Fibroblast of skin of back (primary cell): ENCODE results near the gene ABCA7. TPM values are rescaled to one million over a fixed set of nuclear protein-coding genes. Genes with fewer than 3 reads are reported as not detected.

Experiments used
- DNase-seq: peaks from one replicate; pipeline ENCODE4 v3.0.0-alpha.2; 2013
- polyA plus RNA-seq, 2 experiments: library from polyadenylated mRNA; unstranded; fragments of 120-200 nt; gene quantifications; one replicate each; pipeline ENCODE4 v1.2.1, GENCODE V29; 2013; ENCODE audit not compliant: insufficient read length in 2 of 2

Gene ABCA7, protein sequence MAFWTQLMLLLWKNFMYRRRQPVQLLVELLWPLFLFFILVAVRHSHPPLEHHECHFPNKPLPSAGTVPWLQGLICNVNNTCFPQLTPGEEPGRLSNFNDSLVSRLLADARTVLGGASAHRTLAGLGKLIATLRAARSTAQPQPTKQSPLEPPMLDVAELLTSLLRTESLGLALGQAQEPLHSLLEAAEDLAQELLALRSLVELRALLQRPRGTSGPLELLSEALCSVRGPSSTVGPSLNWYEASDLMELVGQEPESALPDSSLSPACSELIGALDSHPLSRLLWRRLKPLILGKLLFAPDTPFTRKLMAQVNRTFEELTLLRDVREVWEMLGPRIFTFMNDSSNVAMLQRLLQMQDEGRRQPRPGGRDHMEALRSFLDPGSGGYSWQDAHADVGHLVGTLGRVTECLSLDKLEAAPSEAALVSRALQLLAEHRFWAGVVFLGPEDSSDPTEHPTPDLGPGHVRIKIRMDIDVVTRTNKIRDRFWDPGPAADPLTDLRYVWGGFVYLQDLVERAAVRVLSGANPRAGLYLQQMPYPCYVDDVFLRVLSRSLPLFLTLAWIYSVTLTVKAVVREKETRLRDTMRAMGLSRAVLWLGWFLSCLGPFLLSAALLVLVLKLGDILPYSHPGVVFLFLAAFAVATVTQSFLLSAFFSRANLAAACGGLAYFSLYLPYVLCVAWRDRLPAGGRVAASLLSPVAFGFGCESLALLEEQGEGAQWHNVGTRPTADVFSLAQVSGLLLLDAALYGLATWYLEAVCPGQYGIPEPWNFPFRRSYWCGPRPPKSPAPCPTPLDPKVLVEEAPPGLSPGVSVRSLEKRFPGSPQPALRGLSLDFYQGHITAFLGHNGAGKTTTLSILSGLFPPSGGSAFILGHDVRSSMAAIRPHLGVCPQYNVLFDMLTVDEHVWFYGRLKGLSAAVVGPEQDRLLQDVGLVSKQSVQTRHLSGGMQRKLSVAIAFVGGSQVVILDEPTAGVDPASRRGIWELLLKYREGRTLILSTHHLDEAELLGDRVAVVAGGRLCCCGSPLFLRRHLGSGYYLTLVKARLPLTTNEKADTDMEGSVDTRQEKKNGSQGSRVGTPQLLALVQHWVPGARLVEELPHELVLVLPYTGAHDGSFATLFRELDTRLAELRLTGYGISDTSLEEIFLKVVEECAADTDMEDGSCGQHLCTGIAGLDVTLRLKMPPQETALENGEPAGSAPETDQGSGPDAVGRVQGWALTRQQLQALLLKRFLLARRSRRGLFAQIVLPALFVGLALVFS (N-terminal part only)
- polyA plus RNA-seq (2013, experiment 1 of 2; ENCODE audit: insufficient read length): 1.6 TPM
- polyA plus RNA-seq (2013, experiment 2 of 2; ENCODE audit: insufficient read length): 1.9 TPM

DNA sequence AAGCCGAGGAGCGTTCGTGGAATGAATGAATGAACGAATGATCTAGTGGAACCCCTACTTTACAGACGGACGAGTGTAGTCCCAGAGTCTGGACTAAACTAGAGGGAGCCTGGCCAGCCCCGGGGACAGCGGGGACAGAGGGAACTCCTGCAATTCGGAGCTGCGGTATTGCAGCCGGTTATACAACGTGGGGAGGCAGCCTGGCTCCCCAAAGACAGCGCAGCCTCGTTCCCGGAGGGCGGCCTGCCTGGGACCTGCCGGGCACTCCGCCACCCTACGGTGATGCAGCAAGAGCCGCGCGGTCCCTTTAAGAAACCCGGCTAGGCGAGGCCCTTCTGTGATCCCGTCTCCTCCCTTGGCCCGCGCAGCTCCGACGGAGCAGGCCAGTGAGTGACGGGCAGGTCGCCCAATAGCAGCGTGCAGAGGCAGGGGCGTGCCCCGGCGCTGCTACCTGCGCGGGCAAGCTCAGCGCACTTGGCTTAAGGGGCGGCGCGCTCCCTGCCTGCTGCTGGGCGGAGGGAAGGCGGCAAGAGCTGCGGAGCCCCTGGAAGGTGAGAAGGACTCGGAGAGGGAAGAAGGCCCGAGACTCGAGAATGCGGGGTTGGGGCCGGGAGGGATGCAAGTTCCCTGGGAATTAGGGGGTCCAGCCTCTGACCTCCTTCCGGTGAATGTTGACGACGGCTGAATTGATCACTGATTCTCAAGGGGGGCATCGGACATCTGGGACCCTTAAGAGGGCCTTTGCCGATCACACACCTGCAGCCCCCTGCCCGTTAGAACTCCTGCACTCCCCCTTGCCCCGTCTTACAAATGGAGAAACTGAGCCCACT, at the start of gene ABCA7:
TSS of gene ABCA7 (plus strand) at position 462 of the 830 bp plus-strand sequence. CDS start 1,255 bp downstream, outside the sequence.
- DNase-seq: peak; percentile 96

DNA sequence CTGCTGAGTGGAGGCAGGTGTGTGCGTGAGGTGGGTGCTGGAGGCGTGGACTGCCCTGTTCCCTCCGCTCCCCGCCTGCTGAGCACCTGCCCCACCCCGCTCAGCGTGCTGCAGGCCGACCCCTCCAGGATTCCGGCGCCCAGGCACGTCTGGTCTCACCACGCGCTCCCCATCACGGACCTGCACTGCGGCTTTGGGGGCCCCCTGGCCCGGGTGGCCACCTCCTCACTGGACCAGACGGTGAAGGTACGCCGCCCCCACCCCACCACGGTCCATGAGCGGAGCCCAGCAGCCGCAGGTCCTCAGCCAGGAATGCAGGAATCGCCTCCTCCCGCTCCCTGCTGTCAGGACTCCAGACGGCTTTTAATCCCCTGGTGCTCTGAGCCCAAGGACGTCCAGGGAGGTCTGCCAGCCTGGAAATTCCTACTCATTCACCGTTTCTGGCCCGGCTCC, 49.8 kb upstream of the ABCA7 start:
- DNase-seq: no peak

DNA sequence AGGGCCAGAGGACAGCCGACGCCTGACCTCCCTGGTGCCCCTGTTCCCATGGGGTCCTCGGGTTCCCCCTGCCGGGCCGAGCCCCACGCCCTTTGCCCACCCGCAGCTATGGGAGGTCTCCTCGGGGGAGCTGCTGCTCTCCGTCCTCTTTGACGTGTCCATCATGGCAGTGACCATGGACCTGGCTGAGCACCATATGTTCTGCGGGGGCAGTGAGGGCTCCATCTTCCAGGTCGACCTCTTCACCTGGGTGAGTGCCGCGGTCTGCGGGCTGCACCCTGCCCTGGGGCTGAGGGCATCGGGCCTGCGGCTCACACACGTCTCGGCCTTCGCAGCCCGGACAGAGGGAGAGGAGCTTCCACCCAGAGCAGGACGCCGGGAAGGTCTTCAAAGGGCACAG, 49.2 kb upstream of the ABCA7 start:
- DNase-seq: no peak

DNA sequence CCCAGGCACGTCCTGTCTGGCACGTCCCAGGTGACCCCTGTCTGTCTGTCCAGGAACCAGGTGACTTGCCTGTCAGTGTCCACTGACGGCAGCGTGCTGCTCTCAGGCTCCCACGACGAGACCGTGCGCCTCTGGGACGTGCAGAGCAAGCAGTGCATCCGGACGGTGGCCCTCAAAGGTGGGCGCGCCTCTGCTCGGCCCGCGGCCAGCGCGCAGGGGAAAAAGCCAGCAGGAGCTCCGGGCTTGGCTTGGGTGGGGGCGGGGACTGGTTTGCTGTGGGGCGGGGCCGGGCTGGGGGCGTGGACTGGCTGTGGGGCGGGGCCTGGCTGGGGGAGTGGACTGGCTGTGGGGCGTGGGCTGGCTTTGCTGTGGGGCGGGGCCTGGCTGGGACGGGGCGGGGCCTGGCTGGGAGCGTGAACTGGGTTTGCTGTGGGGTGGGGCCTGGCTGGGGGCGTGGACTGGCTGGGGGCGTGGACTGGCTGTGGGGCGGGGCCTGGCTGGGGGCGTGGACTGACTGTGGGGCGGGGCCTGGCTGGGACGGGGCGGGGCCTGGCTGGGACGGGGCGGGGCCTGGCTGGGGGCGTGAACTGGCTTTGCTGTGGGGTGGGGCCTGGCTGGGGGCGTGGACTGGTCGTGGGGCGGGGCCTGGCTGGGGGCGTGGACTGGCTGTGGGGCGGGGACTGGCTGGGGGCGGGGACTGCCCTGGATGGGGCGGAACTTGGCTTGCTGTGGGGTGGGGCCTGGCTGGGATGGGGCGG, 48.6 kb upstream of the ABCA7 start:
- DNase-seq: peak; percentile 27

DNA sequence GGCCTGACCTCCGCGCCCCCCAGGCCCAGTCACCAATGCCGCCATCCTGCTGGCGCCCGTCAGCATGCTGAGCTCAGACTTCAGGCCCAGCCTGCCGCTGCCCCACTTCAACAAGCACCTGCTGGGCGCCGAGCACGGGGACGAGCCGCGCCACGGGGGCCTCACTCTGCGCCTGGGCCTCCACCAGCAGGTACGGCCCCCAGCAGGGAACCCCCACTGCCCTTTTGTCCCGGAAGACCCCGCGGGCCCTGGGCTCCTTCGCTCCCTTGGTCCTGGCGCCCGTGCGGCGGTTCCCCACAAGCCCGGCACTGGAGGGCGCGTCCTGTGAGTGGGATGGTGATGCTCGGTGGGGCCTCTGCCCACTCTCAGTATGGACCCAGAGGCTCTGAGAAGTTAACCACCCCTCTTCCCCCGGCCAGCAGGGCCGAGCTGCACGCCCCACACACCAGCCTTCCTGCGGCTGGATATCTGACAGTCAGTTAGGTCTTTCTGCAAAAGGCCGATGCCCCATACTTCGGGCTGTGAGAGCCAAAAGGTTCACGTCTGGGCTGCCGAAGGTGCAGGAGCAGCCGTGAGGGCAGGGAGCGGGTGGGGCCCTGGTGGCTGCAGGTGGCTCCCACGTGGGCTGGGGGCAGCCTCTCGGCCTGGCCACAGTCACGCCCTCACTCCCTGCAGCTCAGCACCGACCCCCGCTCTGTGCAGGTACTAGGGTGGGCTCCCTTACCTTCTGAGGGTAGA, 47.8 kb upstream of the ABCA7 start:
- no peak for DNase-seq

DNA sequence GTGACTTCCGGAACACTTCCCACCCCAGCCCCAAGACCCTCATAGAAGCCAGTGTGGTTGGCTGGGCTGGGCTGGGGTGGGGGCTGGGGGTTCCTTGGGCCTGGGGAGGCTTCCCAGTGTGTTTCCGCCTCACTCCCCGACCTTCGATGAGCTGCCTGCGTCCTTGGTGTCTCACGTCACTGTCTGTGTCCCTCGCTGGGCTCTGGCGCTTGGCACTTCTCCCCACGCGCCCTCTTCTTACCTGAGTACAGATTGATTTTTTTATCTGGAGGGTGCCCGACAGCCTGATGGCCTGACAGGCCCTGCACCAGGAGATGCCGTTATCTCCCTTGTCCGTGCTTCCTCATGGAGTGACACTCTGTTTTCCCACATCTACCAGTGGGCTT, 47.2 kb upstream of the ABCA7 start:
- no peak for DNase-seq

DNA sequence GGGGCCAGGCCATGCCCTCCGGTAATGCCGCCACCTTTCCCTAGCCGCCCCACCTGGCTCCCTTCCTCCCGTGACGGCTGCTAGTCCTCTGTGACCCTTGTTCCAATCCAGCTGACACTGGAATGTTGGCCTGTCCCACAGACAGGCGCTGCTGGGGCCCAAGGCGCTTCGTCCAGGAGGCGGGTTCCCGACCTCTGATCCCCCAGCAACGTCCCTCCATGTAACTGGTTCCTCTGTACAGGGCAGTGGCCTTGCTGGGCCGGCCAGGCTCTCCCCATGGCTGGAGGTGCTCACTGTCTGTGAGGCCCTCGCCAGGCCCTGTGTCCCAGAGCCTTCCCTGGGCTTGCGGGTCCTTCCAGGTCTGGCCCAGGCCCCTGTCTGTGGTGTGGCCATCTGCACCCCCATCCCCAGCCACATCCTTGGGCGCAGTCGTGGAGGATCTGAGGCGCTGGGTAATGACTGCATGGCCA, 46.5 kb upstream of the ABCA7 start:
- no peak for DNase-seq

DNA sequence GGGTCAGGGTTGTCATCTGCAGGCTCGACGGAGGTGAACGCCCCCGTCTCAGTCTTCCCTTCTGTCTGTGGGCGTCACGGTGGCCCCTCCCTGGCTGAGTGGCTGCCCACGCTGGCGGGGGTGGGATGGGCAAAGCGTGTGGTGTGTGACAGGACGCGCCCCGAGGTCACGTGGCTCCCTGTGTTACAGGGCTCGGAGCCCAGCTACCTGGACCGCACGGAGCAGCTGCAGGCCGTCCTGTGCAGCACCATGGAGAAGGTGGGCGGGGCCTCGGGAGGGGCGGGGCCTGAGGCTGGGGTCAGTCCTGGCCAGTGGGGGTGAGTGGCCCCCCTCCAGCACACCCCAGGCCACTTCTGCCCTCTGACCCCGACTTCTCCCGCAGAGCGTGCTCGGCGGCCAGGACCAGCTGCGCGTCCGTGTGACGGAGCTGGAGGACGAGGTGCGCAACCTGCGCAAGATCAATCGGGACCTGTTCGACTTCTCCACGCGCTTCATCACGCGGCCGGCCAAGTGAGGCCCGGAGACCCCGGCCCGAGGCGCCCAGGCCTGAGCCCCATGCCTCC, 46.0 kb upstream of the ABCA7 start:
- no peak for DNase-seq

DNA sequence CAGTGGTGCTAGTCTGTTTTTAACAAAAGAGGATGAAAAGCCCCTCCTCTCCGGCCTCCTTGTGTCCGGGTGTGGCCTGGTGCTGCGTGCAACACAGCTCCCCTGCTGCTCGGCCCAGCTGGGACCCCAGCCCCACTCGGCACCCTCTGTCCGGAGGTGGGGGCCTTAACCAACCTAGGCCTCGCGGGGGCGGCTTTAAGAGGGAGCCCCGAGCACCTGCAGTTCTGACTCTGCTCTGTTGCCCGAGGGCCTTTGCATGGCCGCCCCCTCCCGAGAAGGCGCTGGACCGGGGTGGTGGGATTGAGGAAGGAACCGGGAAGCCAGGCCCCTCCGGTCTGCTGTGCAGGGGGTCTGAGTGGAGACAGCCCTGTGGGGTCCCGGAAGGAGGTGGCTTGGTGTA, 45.4 kb upstream of the ABCA7 start:
- DNase-seq: no peak

DNA sequence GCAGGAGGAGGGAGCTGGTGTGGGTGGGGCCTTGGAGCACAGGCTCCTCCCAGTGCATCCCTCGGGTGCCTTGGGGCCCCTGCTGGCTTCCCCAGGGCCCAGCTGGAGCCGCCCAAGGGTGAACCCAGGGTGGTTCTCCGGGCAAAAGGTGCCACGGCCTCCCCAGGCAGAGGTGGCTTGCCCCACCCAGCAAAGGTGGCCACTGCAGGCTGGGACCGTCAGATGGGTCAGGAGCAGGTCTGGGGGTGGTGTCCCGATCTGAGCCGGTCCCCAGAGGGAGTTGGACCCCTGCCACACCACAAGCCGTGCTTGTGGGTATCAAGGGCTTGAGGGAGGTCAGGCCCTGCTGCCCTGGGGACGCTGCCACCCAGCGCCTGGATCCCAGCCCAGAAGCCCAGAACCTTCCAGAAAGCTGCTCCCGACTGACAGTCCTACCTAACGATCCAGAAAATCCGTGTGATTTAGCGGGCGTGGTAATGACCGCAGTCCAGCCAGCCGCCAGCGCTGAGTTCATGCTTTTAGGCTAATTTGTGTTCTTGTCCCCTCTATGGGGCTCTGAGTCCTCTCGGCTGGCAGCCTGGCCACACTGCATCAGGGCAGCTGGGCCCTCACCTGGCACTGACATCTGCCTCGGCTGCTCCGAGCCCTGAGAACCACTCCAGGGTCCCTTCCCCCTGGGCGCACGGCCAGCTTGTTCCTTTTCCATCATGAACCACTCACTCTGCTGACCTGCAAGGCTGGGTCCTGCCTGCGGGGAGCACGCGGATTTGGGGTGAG, 44.7 kb upstream of the ABCA7 start:
- DNase-seq: no peak

DNA sequence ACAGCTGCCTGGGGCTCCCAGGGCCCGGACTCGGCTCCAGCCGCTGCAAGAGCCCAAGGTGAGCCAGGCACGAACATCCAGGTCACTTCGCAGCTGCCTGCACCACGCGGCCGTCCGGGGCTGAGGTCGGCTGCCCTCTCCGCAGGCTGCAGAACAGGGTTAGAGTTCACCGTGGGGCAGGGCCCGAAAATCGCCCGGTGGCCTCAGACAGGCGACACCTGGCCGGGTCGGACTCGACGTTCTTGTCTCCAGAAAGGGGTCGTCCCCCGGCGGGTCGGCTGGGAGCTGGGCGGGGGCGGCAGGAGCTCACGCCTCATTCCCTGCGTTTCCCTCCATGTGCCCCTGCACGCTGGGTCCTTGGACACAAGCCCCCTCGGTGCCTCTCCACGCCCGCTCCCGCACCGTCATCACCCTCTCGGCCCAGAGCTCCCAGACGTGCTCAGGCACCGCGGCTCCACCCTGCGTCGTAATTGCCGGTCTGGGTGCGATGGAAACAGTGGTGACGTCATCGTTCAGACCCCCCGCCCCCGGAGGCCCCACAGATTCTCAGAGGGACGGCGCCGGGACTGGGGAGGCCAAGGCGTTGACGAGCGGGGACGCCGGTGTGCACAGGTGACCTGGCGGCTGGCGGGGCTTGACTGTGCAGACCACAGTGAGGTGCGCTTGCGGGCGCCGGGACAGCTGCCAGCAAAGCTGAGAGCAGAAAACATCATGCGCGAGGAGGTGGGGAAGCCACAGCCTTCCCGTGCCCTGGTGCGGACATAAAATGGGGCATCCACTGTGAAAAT, 43.7 kb upstream of the ABCA7 start:
- peak; percentile 63 for DNase-seq

DNA sequence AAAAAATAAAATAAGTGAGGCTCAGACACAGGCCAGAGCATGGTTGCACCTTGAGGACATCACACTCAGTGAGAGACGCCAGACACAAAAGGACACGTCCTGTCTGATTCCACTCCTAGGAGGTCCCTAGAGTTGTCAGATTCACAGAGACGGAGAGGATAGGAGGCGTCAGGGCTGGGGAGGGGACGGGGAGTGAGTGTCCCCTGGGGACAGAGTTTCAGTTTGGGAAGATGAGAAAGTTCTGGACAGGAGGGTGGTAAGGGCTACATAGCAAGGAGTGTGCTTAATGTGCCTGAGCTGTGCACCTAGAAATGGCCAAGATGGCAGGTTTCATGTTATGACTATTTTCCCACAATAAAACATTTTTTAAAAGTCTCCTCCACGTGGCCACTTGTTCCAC, 41.8 kb upstream of the ABCA7 start:
- DNase-seq: no peak

DNA sequence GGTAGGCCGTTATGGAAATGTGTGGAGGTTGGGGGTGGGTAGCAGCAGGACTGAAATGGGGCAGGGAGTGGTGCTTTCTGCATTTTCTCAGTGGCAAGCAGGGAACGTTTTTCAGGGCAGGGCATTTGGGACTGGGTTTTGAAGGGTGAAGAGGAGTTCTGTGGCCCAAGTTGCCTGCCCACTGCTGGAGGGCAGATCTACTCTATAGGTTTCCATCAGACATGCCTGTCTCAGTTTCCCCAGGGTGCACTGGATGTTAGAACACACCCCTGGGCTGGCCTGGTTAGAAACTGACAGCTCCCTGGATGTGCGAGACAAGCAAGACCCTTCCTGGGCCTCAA, 40.6 kb upstream of the ABCA7 start:
- DNase-seq: no peak

DNA sequence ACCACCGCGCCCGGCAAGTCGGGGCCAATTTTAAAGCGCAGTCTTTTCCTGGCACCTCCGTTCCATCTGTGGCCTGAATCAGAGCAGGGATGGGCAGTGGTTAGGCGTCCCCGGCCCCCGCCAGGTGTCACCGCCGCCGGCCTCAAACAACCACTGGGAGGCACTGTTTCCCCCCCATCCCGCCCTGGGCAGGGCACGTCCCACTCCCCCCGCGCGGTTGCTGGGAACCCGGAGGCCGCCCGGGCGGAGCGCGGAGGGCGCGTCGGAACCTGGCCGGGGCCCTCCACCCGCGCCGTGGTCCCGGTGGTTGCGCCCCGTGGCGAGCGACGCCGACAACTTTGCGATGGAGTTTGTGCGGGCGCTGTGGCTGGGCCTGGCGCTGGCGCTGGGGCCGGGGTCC, 39.8 kb upstream of the ABCA7 start, which contains the start of gene GRIN3B:
TSS of gene GRIN3B (plus strand) at position 325 of the 400 bp plus-strand sequence. CDS start at position 344, 19 bp downstream.
- DNase-seq: peak; percentile 55

DNA sequence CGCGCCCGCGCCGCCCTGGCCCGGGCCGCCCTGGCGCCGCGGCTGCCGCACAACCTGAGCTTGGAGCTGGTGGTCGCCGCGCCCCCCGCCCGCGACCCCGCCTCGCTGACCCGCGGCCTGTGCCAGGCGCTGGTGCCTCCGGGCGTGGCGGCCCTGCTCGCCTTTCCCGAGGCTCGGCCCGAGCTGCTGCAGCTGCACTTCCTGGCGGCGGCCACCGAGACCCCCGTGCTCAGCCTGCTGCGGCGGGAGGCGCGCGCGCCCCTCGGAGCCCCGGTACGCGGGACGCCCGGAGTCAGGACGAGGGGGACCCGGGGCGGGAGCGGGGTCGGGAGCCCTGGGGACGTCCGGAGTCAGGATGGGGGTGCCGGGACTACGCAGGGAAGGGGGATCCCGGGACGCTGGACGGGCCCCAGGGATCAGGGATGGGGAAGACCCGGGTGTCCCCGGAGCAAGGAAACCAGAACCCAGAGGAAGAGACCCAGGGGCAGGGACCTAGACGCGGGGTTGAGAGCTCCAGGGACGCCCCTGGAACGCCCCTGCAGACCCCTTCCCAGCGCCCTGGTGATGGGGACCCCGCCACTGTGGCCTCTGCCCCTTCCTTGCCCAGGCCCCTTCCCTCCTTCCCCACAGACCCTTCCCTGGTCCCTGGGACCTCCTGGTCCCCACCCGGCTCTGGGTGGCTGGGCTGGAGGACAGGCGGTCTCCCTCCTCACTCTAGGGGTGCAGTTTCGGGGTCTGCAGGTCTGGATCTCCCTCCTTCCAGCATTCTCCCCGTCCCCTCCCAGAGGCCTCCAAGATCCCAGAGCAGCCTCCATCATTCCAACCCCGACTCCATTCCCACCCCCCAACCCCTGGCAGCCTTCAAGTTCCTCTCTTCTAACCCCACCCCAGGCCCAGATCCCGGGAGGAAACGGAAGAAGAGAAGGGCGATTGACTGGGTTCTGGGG, 39.0 kb upstream of the ABCA7 start:
- DNase-seq: no peak

DNA sequence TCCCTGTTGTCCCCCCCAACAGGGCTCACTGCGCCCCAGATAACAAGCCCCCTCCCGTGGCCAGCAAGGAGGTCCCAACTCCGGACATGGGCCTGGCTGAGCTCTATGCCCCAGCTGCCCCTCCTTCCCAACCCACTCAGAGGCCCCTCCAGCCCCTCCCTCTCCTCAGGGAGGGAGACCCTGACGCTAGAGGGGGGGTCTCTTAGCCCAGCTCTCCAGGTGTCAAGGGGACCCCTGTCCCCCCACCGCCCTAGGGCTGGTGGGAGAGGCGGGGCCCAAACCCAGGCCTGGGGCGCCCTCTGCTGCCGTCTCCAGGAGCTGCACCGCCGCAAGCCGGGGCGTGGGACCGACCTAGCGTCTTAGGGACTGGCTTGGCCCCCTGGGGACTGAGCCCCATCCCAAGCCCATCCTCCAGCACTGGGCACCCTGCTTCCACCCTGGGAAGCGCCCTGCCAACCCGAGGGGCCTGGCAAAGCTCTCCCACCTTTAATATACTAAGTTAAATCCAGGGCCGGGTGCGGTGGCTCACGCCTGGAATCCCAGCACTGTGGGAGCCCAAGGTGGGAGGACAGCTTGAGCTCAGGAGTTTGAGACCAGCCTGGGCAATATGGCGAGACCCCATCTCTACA, 38.3 kb upstream of the ABCA7 start:
- peak; percentile 27 for DNase-seq
